Liver (tissue), 9 donors: Measurements from ENCODE around the gene CSRNP2. TPM values are rescaled to one million over a fixed set of nuclear protein-coding genes. Genes with fewer than 3 reads are reported as not detected.

Experiments used
- DNase-seq: peaks from one replicate; pipeline ENCODE4 v3.0.0-alpha.2; 2017; ENCODE audit warnings: low spot score
- H3K27ac ChIP-seq, 2 donors: one replicate each; pipeline ENCODE4 v1.7.0; 2013; ENCODE audit warnings: inconsistent platforms in 2 of 2, low read length in 2 of 2, control low read depth in 1 of 2, low read depth in 1 of 2, mild to moderate bottlenecking in 1 of 2
- H3K27me3 ChIP-seq, 4 donors: one replicate each; pipeline versions ENCODE4 v1.6.1 to v1.7.0; 2013; ENCODE audit warnings: low read length in 3 of 4, inconsistent platforms in 1 of 4, mild to moderate bottlenecking in 1 of 4, moderate library complexity in 1 of 4; ENCODE audit not compliant: control insufficient read depth in 4 of 4, insufficient read depth in 4 of 4
- H3K36me3 ChIP-seq, 4 donors: one replicate each; pipeline versions ENCODE4 v1.6.1 to v1.7.0; 2013; ENCODE audit warnings: low read length in 3 of 4, mild to moderate bottlenecking in 3 of 4, low read depth in 1 of 4, moderate library complexity in 1 of 4; ENCODE audit not compliant: control insufficient read depth in 4 of 4, insufficient read depth in 3 of 4
- H3K4me1 ChIP-seq, 4 donors: one replicate each; pipeline versions ENCODE4 v1.6.1 to v1.7.0; 2013; ENCODE audit warnings: low read length in 3 of 4, mild to moderate bottlenecking in 3 of 4, moderate library complexity in 1 of 4; ENCODE audit not compliant: control insufficient read depth in 4 of 4, insufficient read depth in 4 of 4
- H3K4me3 ChIP-seq, 3 donors: one replicate each; pipeline versions ENCODE4 v1.6.1 to v1.7.0; 2013; ENCODE audit warnings: low read length in 3 of 3, control low read depth in 1 of 3, low read depth in 1 of 3, mild to moderate bottlenecking in 1 of 3
- H3K9ac ChIP-seq, 2 donors: one replicate each; pipeline ENCODE4 v1.7.0; 2013; ENCODE audit warnings: low read length in 2 of 2, mild to moderate bottlenecking in 2 of 2, moderate library complexity in 2 of 2, control low read depth in 1 of 2, low read depth in 1 of 2
- H3K9me3 ChIP-seq, 4 donors: one replicate each; pipeline versions ENCODE4 v1.6.1 to v1.7.0; 2013; ENCODE audit warnings: low read length in 3 of 4; ENCODE audit not compliant: control insufficient read depth in 4 of 4
- FOXA1 ChIP-seq: IDR thresholded peaks from 2 replicates; pipeline ENCODE4 v1.6.1; 2016; ENCODE audit warnings: antibody characterized with exemption
- FOXA2 ChIP-seq: IDR thresholded peaks from 2 replicates; pipeline ENCODE4 v1.6.1; 2016; ENCODE audit warnings: antibody characterized with exemption
- GABPA ChIP-seq, 2 donors: IDR thresholded peaks in 1 of 2; conservative IDR thresholded peaks in 1 of 2; 2 replicates each; pipeline ENCODE4 v1.6.1; 2016; ENCODE audit warnings: antibody characterized with exemption in 2 of 2, mild to moderate bottlenecking in 1 of 2, moderate library complexity in 1 of 2
- HNF4A ChIP-seq, 2 donors: conservative IDR thresholded peaks; 2 replicates each; pipeline ENCODE4 v1.6.1; 2016; ENCODE audit warnings: antibody characterized with exemption in 2 of 2, mild to moderate bottlenecking in 2 of 2
- HNF4G ChIP-seq: IDR thresholded peaks from 2 replicates; pipeline ENCODE4 v1.6.1; 2016; ENCODE audit warnings: antibody characterized with exemption
- JUND ChIP-seq, 2 donors: IDR thresholded peaks; 2 replicates each; pipeline ENCODE4 v1.6.1; 2016; ENCODE audit warnings: antibody characterized with exemption in 2 of 2
- NR2F2 ChIP-seq: IDR thresholded peaks from 2 replicates; pipeline ENCODE4 v1.6.1; 2016; ENCODE audit warnings: antibody characterized with exemption
- RAD21 ChIP-seq, 2 donors: IDR thresholded peaks; 2 replicates each; pipeline ENCODE4 v1.6.1; 2016; ENCODE audit warnings: antibody characterized with exemption in 2 of 2, mild to moderate bottlenecking in 2 of 2
- RXRA ChIP-seq, 2 donors: IDR thresholded peaks; 2 replicates each; pipeline ENCODE4 v1.6.1; 2017 to 2018; ENCODE audit warnings: antibody characterized with exemption in 2 of 2, mild to moderate bottlenecking in 1 of 2
- SP1 ChIP-seq: IDR thresholded peaks from 2 replicates; pipeline ENCODE4 v1.6.1; 2018; ENCODE audit warnings: antibody characterized with exemption, mild to moderate bottlenecking
- TAF1 ChIP-seq: conservative IDR thresholded peaks from 2 replicates; pipeline ENCODE4 v1.6.1; 2016; ENCODE audit warnings: antibody characterized with exemption, mild to moderate bottlenecking
- WGBS: extraction: QIAGEN DNeasy Blood & Tissue Kit; methylation state at CpG from one replicate; pipeline ENCODE4 v1.1.7; 2013; 5-methylcytosine and 5-hydroxymethylcytosine counted together
- polyA plus RNA-seq, 2 donors: library from polyadenylated mRNA; stranded (reverse) in 1 of 2; unstranded in 1 of 2; fragments of 200-250 nt in 1 of 2; fragments of >200 nt in 1 of 2; fragmentation: Nextera tagmentation in 1 of 2; extraction: Ambion mirVana in 1 of 2; gene quantifications; one replicate each; pipeline versions ENCODE4 v1.2.1 to v1.2.3, GENCODE V29; 2013 to 2015
- total RNA-seq, 2 donors: library from RNA; depleted of rRNA; stranded (reverse); fragments of >200 nt; gene quantifications; one replicate each; pipeline ENCODE4 v1.2.3, GENCODE V29; 2014
- TF ChIP-seq, protein P1 (sequence below): IDR thresholded peaks from 2 replicates; pipeline ENCODE4 v1.6.1; 2016; ENCODE audit warnings: antibody characterized with exemption
- TF ChIP-seq, protein P2 (sequence below): IDR thresholded peaks from 2 replicates; pipeline ENCODE4 v1.6.1; 2016; ENCODE audit warnings: antibody characterized with exemption
- TF ChIP-seq, protein P3 (sequence below): fragments of 150-350 bp; IDR thresholded peaks from 2 replicates; pipeline ENCODE4 v1.5.1; 2017; ENCODE audit warnings: improper control_type of control experiment, low read depth, low read length; ENCODE audit not compliant: missing input control
- TF ChIP-seq, protein P4 (sequence below): IDR thresholded peaks from 2 replicates; pipeline ENCODE4 v1.6.1; 2016; ENCODE audit warnings: antibody characterized with exemption
- TF ChIP-seq, protein P5 (sequence below): IDR thresholded peaks from 2 replicates; pipeline ENCODE4 v1.6.1; 2016; ENCODE audit warnings: antibody characterized with exemption, mild to moderate bottlenecking
- donor health status: healthy.
- donor health status: healthy.
- donor health status: healthy.
- donor health status: healthy.
- donor health status: healthy.

CSRNP2 gene
- total and polyA plus RNA-seq, 4 donors, result 2.0 to 8.4 (median 3.9) TPM

DNA sequence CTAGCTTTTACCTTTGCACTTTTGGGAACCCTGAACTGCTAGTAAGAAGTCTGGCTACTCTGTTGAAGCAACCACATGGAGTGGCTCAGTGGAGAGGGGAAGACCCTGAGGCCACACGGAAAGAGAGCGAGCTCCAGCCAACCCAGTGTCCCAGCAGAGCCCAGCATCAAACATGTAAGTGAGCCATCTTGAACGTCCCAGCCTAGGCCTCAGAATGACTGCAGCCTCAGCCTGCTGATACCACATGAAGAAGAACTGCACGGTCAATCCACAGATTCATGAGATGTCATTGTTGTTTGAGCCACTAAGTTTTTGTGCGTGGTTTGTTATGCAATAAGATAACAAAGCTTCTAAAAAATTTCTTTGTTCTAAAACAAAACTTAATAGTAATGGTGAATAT is 49.3 kb upstream of the CSRNP2 start:
- Histone ChIP-seq H3K9me3 (no peaks in the 10 kb centered on the region), H3K9ac (no peak overlapping the region), H3K27ac (no peak overlapping the region), H3K4me3 (no peak overlapping the region), H3K27me3 (no peaks in the 10 kb centered on the region), H3K4me1 (no peaks in the 10 kb centered on the region), H3K36me3 (peaks cover 0 to 2% (median 0%) of the 10 kb centered on the region in 4 donors)
- no peak for DNase-seq
- TF ChIP-seq RAD21 (IDR thresholded peaks at IDR 0.05), result no peak
- TF ChIP-seq HNF4G, result no peak
- no peak for TF ChIP-seq SP1
- TF ChIP-seq, protein P1, sequence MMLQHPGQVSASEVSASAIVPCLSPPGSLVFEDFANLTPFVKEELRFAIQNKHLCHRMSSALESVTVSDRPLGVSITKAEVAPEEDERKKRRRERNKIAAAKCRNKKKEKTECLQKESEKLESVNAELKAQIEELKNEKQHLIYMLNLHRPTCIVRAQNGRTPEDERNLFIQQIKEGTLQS, result no peak
- TF ChIP-seq FOXA1, result no peak
- no peak for TF ChIP-seq TAF1
- TF ChIP-seq, protein P2, sequence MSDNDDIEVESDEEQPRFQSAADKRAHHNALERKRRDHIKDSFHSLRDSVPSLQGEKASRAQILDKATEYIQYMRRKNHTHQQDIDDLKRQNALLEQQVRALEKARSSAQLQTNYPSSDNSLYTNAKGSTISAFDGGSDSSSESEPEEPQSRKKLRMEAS, result no peak
- TF ChIP-seq, protein P3, sequence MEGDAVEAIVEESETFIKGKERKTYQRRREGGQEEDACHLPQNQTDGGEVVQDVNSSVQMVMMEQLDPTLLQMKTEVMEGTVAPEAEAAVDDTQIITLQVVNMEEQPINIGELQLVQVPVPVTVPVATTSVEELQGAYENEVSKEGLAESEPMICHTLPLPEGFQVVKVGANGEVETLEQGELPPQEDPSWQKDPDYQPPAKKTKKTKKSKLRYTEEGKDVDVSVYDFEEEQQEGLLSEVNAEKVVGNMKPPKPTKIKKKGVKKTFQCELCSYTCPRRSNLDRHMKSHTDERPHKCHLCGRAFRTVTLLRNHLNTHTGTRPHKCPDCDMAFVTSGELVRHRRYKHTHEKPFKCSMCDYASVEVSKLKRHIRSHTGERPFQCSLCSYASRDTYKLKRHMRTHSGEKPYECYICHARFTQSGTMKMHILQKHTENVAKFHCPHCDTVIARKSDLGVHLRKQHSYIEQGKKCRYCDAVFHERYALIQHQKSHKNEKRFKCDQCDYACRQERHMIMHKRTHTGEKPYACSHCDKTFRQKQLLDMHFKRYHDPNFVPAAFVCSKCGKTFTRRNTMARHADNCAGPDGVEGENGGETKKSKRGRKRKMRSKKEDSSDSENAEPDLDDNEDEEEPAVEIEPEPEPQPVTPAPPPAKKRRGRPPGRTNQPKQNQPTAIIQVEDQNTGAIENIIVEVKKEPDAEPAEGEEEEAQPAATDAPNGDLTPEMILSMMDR, result no peak
- TF ChIP-seq RXRA (IDR thresholded peaks at IDR 0.05), result no peak
- no peak for TF ChIP-seq FOXA2
- no peak for TF ChIP-seq NR2F2
- no peak for TF ChIP-seq JUND (IDR thresholded peaks at IDR 0.05)
- TF ChIP-seq, protein P4, sequence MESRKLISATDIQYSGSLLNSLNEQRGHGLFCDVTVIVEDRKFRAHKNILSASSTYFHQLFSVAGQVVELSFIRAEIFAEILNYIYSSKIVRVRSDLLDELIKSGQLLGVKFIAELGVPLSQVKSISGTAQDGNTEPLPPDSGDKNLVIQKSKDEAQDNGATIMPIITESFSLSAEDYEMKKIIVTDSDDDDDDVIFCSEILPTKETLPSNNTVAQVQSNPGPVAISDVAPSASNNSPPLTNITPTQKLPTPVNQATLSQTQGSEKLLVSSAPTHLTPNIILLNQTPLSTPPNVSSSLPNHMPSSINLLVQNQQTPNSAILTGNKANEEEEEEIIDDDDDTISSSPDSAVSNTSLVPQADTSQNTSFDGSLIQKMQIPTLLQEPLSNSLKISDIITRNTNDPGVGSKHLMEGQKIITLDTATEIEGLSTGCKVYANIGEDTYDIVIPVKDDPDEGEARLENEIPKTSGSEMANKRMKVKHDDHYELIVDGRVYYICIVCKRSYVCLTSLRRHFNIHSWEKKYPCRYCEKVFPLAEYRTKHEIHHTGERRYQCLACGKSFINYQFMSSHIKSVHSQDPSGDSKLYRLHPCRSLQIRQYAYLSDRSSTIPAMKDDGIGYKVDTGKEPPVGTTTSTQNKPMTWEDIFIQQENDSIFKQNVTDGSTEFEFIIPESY, result no peak
- TF ChIP-seq HNF4A (conservative IDR thresholded peaks at IDR 0.05), result no peak
- TF ChIP-seq, protein P5, sequence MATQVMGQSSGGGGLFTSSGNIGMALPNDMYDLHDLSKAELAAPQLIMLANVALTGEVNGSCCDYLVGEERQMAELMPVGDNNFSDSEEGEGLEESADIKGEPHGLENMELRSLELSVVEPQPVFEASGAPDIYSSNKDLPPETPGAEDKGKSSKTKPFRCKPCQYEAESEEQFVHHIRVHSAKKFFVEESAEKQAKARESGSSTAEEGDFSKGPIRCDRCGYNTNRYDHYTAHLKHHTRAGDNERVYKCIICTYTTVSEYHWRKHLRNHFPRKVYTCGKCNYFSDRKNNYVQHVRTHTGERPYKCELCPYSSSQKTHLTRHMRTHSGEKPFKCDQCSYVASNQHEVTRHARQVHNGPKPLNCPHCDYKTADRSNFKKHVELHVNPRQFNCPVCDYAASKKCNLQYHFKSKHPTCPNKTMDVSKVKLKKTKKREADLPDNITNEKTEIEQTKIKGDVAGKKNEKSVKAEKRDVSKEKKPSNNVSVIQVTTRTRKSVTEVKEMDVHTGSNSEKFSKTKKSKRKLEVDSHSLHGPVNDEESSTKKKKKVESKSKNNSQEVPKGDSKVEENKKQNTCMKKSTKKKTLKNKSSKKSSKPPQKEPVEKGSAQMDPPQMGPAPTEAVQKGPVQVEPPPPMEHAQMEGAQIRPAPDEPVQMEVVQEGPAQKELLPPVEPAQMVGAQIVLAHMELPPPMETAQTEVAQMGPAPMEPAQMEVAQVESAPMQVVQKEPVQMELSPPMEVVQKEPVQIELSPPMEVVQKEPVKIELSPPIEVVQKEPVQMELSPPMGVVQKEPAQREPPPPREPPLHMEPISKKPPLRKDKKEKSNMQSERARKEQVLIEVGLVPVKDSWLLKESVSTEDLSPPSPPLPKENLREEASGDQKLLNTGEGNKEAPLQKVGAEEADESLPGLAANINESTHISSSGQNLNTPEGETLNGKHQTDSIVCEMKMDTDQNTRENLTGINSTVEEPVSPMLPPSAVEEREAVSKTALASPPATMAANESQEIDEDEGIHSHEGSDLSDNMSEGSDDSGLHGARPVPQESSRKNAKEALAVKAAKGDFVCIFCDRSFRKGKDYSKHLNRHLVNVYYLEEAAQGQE, result no peak
- 91% methylated on average over 5 of the region's 5 CpGs for WGBS

DNA sequence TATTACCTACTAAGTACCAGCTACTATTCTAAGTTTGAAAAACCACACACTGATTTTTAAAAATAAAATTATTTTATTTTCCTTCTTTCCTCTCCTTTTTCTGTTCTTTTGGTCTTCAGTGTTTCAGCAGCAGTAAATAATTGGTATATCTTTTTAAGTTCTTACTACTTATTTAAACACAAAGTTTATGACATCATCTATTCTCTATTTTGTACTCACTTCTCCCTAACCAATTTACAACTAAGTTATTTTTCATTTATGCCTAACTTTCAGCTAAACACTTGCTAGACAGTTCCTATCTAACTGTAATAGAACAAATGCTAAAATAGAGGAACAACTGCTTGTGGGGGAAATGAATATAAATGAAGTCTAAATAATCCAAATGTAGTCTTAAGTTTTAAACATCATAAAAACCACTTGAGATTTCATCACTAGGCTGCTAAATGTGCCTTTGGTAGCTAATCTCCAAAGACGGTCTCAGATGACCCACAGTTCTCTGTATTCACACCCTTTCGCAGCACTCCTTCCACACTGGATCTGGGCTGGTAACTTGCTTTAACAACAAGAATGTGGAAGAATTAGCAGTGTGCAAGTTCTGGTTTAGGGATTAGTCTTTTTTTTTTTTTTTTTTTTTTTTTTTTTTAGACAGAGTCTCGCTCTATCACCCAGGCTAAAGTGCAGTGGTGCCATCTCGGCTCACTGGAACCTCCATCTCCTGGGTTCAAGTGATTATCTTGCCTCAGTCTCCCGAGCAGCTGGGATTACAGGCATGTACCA is 48.5 kb upstream of the CSRNP2 start:
- H3K4me1 ChIP-seq, result no peaks in the 10 kb centered on the region
- no peaks in the 10 kb centered on the region for H3K27me3 ChIP-seq
- no peak overlapping the region for H3K4me3 ChIP-seq
- H3K36me3 ChIP-seq, result peaks cover 0 to 2% (median 0%) of the 10 kb centered on the region in 4 donors
- H3K27ac ChIP-seq, result no peak overlapping the region
- no peaks in the 10 kb centered on the region for H3K9me3 ChIP-seq
- TF ChIP-seq, protein P3, result no peak
- TF ChIP-seq, protein P4, result no peak
- no peak for TF ChIP-seq GABPA (IDR thresholded peaks at IDR 0.05 in 1 of 2, conservative IDR thresholded peaks at IDR 0.05 in 1 of 2)
- TF ChIP-seq RAD21 (IDR thresholded peaks at IDR 0.05), result no peak
- no peak for TF ChIP-seq HNF4A (conservative IDR thresholded peaks at IDR 0.05)
- DNase-seq, result no peak
- H3K9ac ChIP-seq, result no peak overlapping the region
- 89% methylated on average over 5 of the region's 5 CpGs for WGBS
